ENCODE data around the gene KCNIP4.
A peak's percentile ranks its signal among the peaks of the same experiment; 100 is the strongest.

Gene KCNIP4

GRCh38 chr4:21202959-21203358, 745.6 kb downstream of the KCNIP4 start:
- peak in 1 of 51 donors; percentile 42 for DNase-seq

GRCh38 chr4:21198683-21199082, 749.9 kb downstream of the KCNIP4 start:
- no peak for DNase-seq

GRCh38 chr4:21195682-21196081, 752.9 kb downstream of the KCNIP4 start:
- no peak for DNase-seq

- no peak for DNase-seq
Observed at GRCh38 chr4:21192367-21192766, 756.2 kb downstream of the KCNIP4 start.

GRCh38 chr4:21191317-21191716, 757.3 kb downstream of the KCNIP4 start:
- DNase-seq: peak in 1 of 51 donors; percentile 0

- DNase-seq: no peak
Observed at GRCh38 chr4:21184788-21185187, 763.8 kb downstream of the KCNIP4 start.

- DNase-seq: no peak
Observed at GRCh38 chr4:21181716-21182115, 766.9 kb downstream of the KCNIP4 start.

- no peak for DNase-seq
Observed at GRCh38 chr4:21177871-21178270, 770.7 kb downstream of the KCNIP4 start.

GRCh38 chr4:21177092-21177491, 771.5 kb downstream of the KCNIP4 start:
- no peak for DNase-seq

GRCh38 chr4:21167711-21168110, 780.9 kb downstream of the KCNIP4 start:
- no peak for DNase-seq

GRCh38 chr4:21155367-21155766, 793.2 kb downstream of the KCNIP4 start:
- DNase-seq: no peak

- no peak for DNase-seq
Observed at GRCh38 chr4:21139327-21139726, 809.2 kb downstream of the KCNIP4 start.

- no peak for DNase-seq
Observed at GRCh38 chr4:21136051-21136630, 812.4 kb downstream of the KCNIP4 start.

- DNase-seq: peak in 1 of 51 donors; percentile 3
Observed at GRCh38 chr4:21134994-21135393, 813.6 kb downstream of the KCNIP4 start.

GRCh38 chr4:21130606-21131005, 818.0 kb downstream of the KCNIP4 start:
- no peak for DNase-seq

GRCh38 chr4:21126014-21126512, 822.5 kb downstream of the KCNIP4 start:
- DNase-seq: no peak

- no peak for DNase-seq
Observed at GRCh38 chr4:21118301-21118700, 830.3 kb downstream of the KCNIP4 start.

- DNase-seq: peak in 1 of 51 donors; percentile 50
Observed at GRCh38 chr4:21117541-21118180, 830.9 kb downstream of the KCNIP4 start.

- DNase-seq: no peak
Observed at GRCh38 chr4:21113496-21114223, 834.9 kb downstream of the KCNIP4 start.

- no peak for DNase-seq
Observed at GRCh38 chr4:21102667-21103066, 845.9 kb downstream of the KCNIP4 start.

GRCh38 chr4:21097865-21098264, 850.7 kb downstream of the KCNIP4 start:
- no peak for DNase-seq

- DNase-seq: no peak
Observed at GRCh38 chr4:21097026-21097425, 851.5 kb downstream of the KCNIP4 start.

GRCh38 chr4:21092531-21092930, 856.0 kb downstream of the KCNIP4 start:
- DNase-seq: no peak

Measured in hypothalamus (tissue), 51 donors.